ENCODE measurements around the gene PGLYRP4.

Gene PGLYRP4

GRCh38 chr1:153374071-153374470 lies 25.4 kb upstream of the PGLYRP4 start:
- DNase-seq: no peak

- no peak for DNase-seq
Observed at GRCh38 chr1:153372571-153372970, 23.9 kb upstream of the PGLYRP4 start.

- no peak for DNase-seq
Observed at GRCh38 chr1:153371231-153371630, 22.6 kb upstream of the PGLYRP4 start.

GRCh38 chr1:153370146-153370545 lies 21.5 kb upstream of the PGLYRP4 start:
- no peak for DNase-seq

GRCh38 chr1:153368495-153368894 lies 19.9 kb upstream of the PGLYRP4 start:
- no peak for DNase-seq

GRCh38 chr1:153367090-153367489 lies 18.4 kb upstream of the PGLYRP4 start:
- no peak for DNase-seq

GRCh38 chr1:153366261-153366660 lies 17.6 kb upstream of the PGLYRP4 start:
- DNase-seq: no peak

GRCh38 chr1:153365696-153366095 lies 17.1 kb upstream of the PGLYRP4 start:
- no peak for DNase-seq

GRCh38 chr1:153364766-153365666 lies 16.4 kb upstream of the PGLYRP4 start:
- no peak for DNase-seq

GRCh38 chr1:153364156-153364555 lies 15.5 kb upstream of the PGLYRP4 start:
- no peak for DNase-seq

GRCh38 chr1:153363641-153364040 lies 15.0 kb upstream of the PGLYRP4 start:
- DNase-seq: no peak

- DNase-seq: no peak
Observed at GRCh38 chr1:153362187-153362775, 13.6 kb upstream of the PGLYRP4 start.

GRCh38 chr1:153361480-153362109 lies 13.0 kb upstream of the PGLYRP4 start:
- DNase-seq: no peak

- DNase-seq: no peak
Observed at GRCh38 chr1:153360592-153361479, 12.2 kb upstream of the PGLYRP4 start.

- DNase-seq: no peak
Observed at GRCh38 chr1:153360190-153360589, 11.5 kb upstream of the PGLYRP4 start.

- DNase-seq: no peak
Observed at GRCh38 chr1:153359241-153359640, 10.6 kb upstream of the PGLYRP4 start.

GRCh38 chr1:153358691-153358975 lies 10.0 kb upstream of the PGLYRP4 start:
- no peak for DNase-seq

- DNase-seq: no peak
Observed at GRCh38 chr1:153357853-153358690, 9.4 kb upstream of the PGLYRP4 start, which contains the start of gene S100A9. Gene S100A9, plus strand, starts transcription at chr1:153357854. Its CDS starts 430 bp downstream, at chr1:153358284.

GRCh38 chr1:153357076-153357852 lies 8.6 kb upstream of the PGLYRP4 start:
- no peak for DNase-seq

- DNase-seq: no peak
Observed at GRCh38 chr1:153356392-153357075, 7.9 kb upstream of the PGLYRP4 start.
